HEK293T (cell line): ENCODE measurements around the gene RARS2.

Source experiments
- ARNT ChIP-seq: fragments of 450-650 bp; IDR thresholded peaks from 2 replicates; pipeline ENCODE4 v1.6.1; 2017; ENCODE audit warnings: mild to moderate bottlenecking
- BHLHE40 ChIP-seq: fragments of 450-650 bp; IDR thresholded peaks from 2 replicates; pipeline ENCODE4 v1.6.1; 2016; ENCODE audit warnings: mild to moderate bottlenecking, moderate library complexity, borderline replicate concordance
- FOXM1 ChIP-seq: fragments of 450-650 bp; IDR thresholded peaks from 2 replicates; pipeline ENCODE4 v1.6.1; 2017; ENCODE audit warnings: mild to moderate bottlenecking, borderline replicate concordance
- HDGF ChIP-seq: fragments of 450-650 bp; IDR thresholded peaks from 2 replicates; pipeline ENCODE4 v1.6.1; 2017; ENCODE audit warnings: antibody characterized with exemption, borderline replicate concordance
- L3MBTL2 ChIP-seq: fragments of 450-650 bp; conservative IDR thresholded peaks from 2 replicates; pipeline ENCODE4 v1.6.1; 2016; ENCODE audit warnings: mild to moderate bottlenecking
- NFRKB ChIP-seq: fragments of 450-650 bp; IDR thresholded peaks from 2 replicates; pipeline ENCODE4 v1.6.1; 2016; ENCODE audit warnings: mild to moderate bottlenecking, moderate library complexity
- SP1 ChIP-seq: fragments of 450-650 bp; IDR thresholded peaks from 2 replicates; pipeline ENCODE4 v1.6.1; 2017
- SUZ12 ChIP-seq: fragments of 450-650 bp; IDR thresholded peaks from 2 replicates; pipeline ENCODE4 v1.6.1; 2016; ENCODE audit warnings: mild to moderate bottlenecking
- TARDBP ChIP-seq: fragments of 450-650 bp; IDR thresholded peaks from 2 replicates; pipeline ENCODE4 v1.6.1; 2016
- ZNF384 ChIP-seq: fragments of 450-650 bp; IDR thresholded peaks from 2 replicates; pipeline ENCODE4 v1.6.1; 2016

DNA sequence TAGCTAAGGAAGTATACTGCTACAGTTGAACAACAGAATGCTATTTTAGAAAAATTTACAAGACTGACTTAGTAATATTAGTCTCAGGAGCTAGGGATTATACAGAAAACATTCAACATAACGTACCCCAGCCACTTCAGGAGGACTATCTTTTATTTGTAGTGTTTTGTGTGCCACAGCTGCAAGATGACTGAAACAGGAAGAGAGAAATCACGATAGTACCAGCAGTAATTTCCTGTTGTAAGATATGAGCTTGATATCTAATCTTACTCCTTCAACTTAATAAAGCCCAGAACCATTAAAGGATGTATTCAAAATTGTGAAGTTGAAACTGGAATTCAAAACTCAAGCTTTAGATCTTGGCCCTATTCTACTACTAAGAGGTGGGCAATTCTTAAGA is 75.0 kb downstream of the RARS2 start:
- TF ChIP-seq BHLHE40 (no peak), NFRKB (no peak), SP1 (no peak), ZNF384 (no peak), ARNT (no peak), FOXM1 (no peak), L3MBTL2 (no peak), TARDBP (no peak), SUZ12 (no peak), HDGF (no peak)
